ENCODE results near the gene IL11RA. TPM values are rescaled to one million over a fixed set of nuclear protein-coding genes. Genes with fewer than 3 reads are reported as not detected.

The IL11RA gene
- total and polyA plus RNA-seq, 9 of the 15 experiments (the other 6 are each of a cell fraction or from before 2014, with no cell fraction given), result 0.11 to 5.8 (median 2.8) TPM

DNA sequence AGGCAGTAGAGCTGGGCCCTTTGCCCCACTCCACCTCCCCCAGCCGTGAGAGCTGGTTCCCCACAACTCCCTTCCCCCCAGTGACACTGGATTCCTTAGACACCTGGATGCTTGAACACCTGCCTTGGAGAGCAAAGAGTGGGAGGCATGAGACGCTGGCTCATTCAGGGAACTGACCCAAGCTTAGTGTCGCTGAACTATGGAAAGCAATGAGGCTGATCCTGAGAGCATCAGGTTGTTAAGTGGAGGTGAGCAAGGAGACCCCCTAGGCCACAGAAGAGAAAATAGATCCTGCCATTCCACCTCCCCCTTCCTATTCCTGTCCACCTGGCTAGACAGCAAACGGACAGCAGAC, 37.1 kb downstream of the IL11RA start:
- BruUV-seq (replicated peaks), result no TSS peak
- DNase-seq (ENCODE audit: extremely low read depth in 1 of 4, low spot score in 3 of 4) (no peak), ATAC-seq (no peak), FAIRE-seq (no peak)
- WGBS (ENCODE audit: insufficient coverage, low coverage, missing lambda C conversion rate), result 22% methylated on average over 1 of the region's 4 CpGs
- no peaks in the 10 kb centered on the region for H3K79me2 ChIP-seq (ENCODE audit: control insufficient read depth, insufficient read depth, low read length)
- ChIA-PET CTCF (ENCODE audit: low intra/inter-chr PET ratio) (no interaction called here), POLR2A (no interaction called here)
- H3K36me3 ChIP-seq (ENCODE audit: control insufficient read depth, insufficient read depth, low read length), result no peaks in the 10 kb centered on the region
- no peak overlapping the region for H3K4me2 ChIP-seq (ENCODE audit: insufficient read depth, low read length)
- H3K9me3 ChIP-seq (replicated peaks; ENCODE audit: control insufficient read depth, insufficient read depth, low read depth, low read length), result no peaks in the 10 kb centered on the region
- in situ Hi-C loops (cut with MboI), result no loop called here
- TF ChIP-seq TCFL5 (CRISPR knock-in tag; conservative IDR thresholded peaks at IDR 0.05) (no peak), CBX3 (IDR thresholded peaks at IDR 0.05; ENCODE audit: borderline replicate concordance in 1 of 2, low read length in 2 of 2) (no peak), FIP1L1 (IDR thresholded peaks at IDR 0.05; ENCODE audit: low read depth, low read length, poor library complexity, severe bottlenecking) (no peak), BDP1 (IDR thresholded peaks at IDR 0.05; ENCODE audit: insufficient read depth, insufficient read length) (no peak), STAG1 (CRISPR knock-in tag; IDR thresholded peaks at IDR 0.05; ENCODE audit: borderline replicate concordance) (no peak), ZFP91 (CRISPR knock-in tag; IDR thresholded peaks at IDR 0.05) (no peak), PRMT5 (CRISPR knock-in tag; IDR thresholded peaks at IDR 0.05) (no peak), KAT2B (IDR thresholded peaks at IDR 0.05; ENCODE audit: low read depth, low read length) (no peak), ESRRB (CRISPR knock-in tag; IDR thresholded peaks at IDR 0.05; ENCODE audit: borderline replicate concordance) (no peak), GMEB1 (CRISPR knock-in tag; IDR thresholded peaks at IDR 0.05) (no peak), ZNF740 (CRISPR knock-in tag; IDR thresholded peaks at IDR 0.05) (no peak), ZNF740 (tag; IDR thresholded peaks at IDR 0.05) (no peak), POLR2H (tag; IDR thresholded peaks at IDR 0.05; ENCODE audit: low read depth) (no peak), TGIF2 (CRISPR knock-in tag; IDR thresholded peaks at IDR 0.05) (no peak), ZNF592 (IDR thresholded peaks at IDR 0.05) (no peak)
- H3K4me3 ChIP-seq, result no peak overlapping the region
- H3K9me1 ChIP-seq (ENCODE audit: control insufficient read depth, insufficient read depth, low read length), result no peaks in the 10 kb centered on the region
- H3K27ac ChIP-seq (ENCODE audit: extremely low read depth, low read depth, low read length), result no peak overlapping the region
- no peaks in the 10 kb centered on the region for H3K4me1 ChIP-seq (replicated peaks in 1 of 2; ENCODE audit: control insufficient read depth in 2 of 2, insufficient read depth in 2 of 2, low read length in 2 of 2)
- no peak overlapping the region for H3K9ac ChIP-seq (ENCODE audit: insufficient read depth in 1 of 2, low read depth in 2 of 2, low read length in 2 of 2)
- no peaks in the 10 kb centered on the region for H3K27me3 ChIP-seq (ENCODE audit: control insufficient read depth in 2 of 2, insufficient read depth in 2 of 2, low read length in 2 of 2)
- H4K20me1 ChIP-seq (replicated peaks; ENCODE audit: control insufficient read depth, insufficient read depth, low read length), result peaks cover 3% of the 10 kb centered on the region; the same call in 1 of the 2 replicates
- intact Hi-C loops (cut with micrococcal nuclease), result no loop called here
- no peak overlapping the region for H2AFZ ChIP-seq (ENCODE audit: low read depth, low read length)
